Stimulated activated CD8-positive, alpha-beta memory T cell treated with anti-CD3 and anti-CD28 coated beads, Interleukin-4, amount 100 ng/mL, for 24 hours (primary cell): Measurements from ENCODE around the gene TTC34.
"Not testable (repeated sequence)": the region's sequence is repeated elsewhere in the genome, so short reads cannot be mapped to it uniquely, and the experiment has no call there.

Experiments
- DNase-seq: peaks from one replicate; pipeline ENCODE4 v3.0.0-alpha.2; 2020; ENCODE audit warnings: low read depth

Gene TTC34

GRCh38 chr1:2639203-2639602 is 162.3 kb downstream of the TTC34 start:
- DNase-seq, result no peak

- no peak for DNase-seq
Observed at GRCh38 chr1:2638466-2639115, 162.9 kb downstream of the TTC34 start.

GRCh38 chr1:2637442-2638145 is 163.9 kb downstream of the TTC34 start:
- no peak for DNase-seq

- no peak for DNase-seq
Observed at GRCh38 chr1:2636733-2637132, 164.8 kb downstream of the TTC34 start.

- DNase-seq, result no peak
Observed at GRCh38 chr1:2635361-2636010, 166.0 kb downstream of the TTC34 start.

- no peak for DNase-seq
Observed at GRCh38 chr1:2633936-2634491, 167.5 kb downstream of the TTC34 start.

GRCh38 chr1:2633366-2633935 is 168.0 kb downstream of the TTC34 start:
- DNase-seq, result no peak

GRCh38 chr1:2632561-2633361 is 168.7 kb downstream of the TTC34 start, which contains the start of gene MMEL1:
Gene MMEL1, minus strand, starts transcription at chr1:2633016. Its CDS starts 3,532 bp downstream, at chr1:2629484.
- DNase-seq, result no peak

GRCh38 chr1:2632051-2632430 is 169.5 kb downstream of the TTC34 start:
- DNase-seq, result no peak

- no peak for DNase-seq
Observed at GRCh38 chr1:2631136-2632050, 170.1 kb downstream of the TTC34 start.

- DNase-seq, result no peak
Observed at GRCh38 chr1:2630498-2631135, 170.9 kb downstream of the TTC34 start.

GRCh38 chr1:2629627-2630497 is 171.6 kb downstream of the TTC34 start:
- DNase-seq, result no peak

GRCh38 chr1:2628933-2629626 is 172.4 kb downstream of the TTC34 start:
- DNase-seq, result no peak

- DNase-seq, result no peak
Observed at GRCh38 chr1:2628191-2628932, 173.1 kb downstream of the TTC34 start.

GRCh38 chr1:2627746-2628145 is 173.7 kb downstream of the TTC34 start:
- no peak for DNase-seq

GRCh38 chr1:2625748-2626147 is 175.7 kb downstream of the TTC34 start:
- not testable (repeated sequence) for DNase-seq

GRCh38 chr1:2625311-2625710 is 176.2 kb downstream of the TTC34 start:
- DNase-seq, result no peak
